SK-N-SH (cell line): ENCODE data around the gene GGTLC1.

Experiments used
- CHD2 ChIP-seq: fragments of 150-350 bp; IDR thresholded peaks from 2 replicates; pipeline ENCODE4 v1.6.1; 2018; ENCODE audit warnings: low read length; ENCODE audit not compliant: partially characterized antibody
- CTCF ChIP-seq: fragments of 200-600 bp; sonication (generic); IDR thresholded peaks from 2 replicates; pipeline ENCODE4 v1.6.1; 2017; ENCODE audit warnings: antibody characterized with exemption, mild to moderate bottlenecking, moderate library complexity
- EZH2phosphoT487 ChIP-seq: fragments of 200-600 bp; sonication (generic); IDR thresholded peaks from 2 replicates; pipeline ENCODE4 v1.6.1; 2017; ENCODE audit warnings: low read depth, mixed run types, mild to moderate bottlenecking, antibody characterized with exemption, moderate library complexity, borderline replicate concordance
- JUND ChIP-seq: IDR thresholded peaks from 2 replicates; pipeline ENCODE4 v1.4.0; 2012
- MAX ChIP-seq: IDR thresholded peaks from 2 replicates; pipeline ENCODE4 v1.4.0; 2012; ENCODE audit warnings: low read depth
- MEF2A ChIP-seq: IDR thresholded peaks from 2 replicates; pipeline ENCODE4 v1.4.0; 2012; ENCODE audit warnings: low read depth, borderline replicate concordance
- POLR2AphosphoS5 ChIP-seq: IDR thresholded peaks from 2 replicates; pipeline ENCODE4 v1.6.1; 2012; ENCODE audit warnings: low read depth, low read length
- RAD21 ChIP-seq: IDR thresholded peaks from 2 replicates; pipeline ENCODE4 v1.6.1; 2012; ENCODE audit warnings: mild to moderate bottlenecking, low read length
- RCOR1 ChIP-seq: fragments of 150-350 bp; IDR thresholded peaks from 2 replicates; pipeline ENCODE4 v1.6.1; 2017; ENCODE audit warnings: antibody characterized with exemption, low read length
- TAF1 ChIP-seq: IDR thresholded peaks from 2 replicates; pipeline ENCODE4 v1.6.1; 2012; ENCODE audit warnings: low read depth, mild to moderate bottlenecking, low read length, moderate library complexity, borderline replicate concordance
- TCF12 ChIP-seq: IDR thresholded peaks from 2 replicates; pipeline ENCODE4 v1.4.0; 2012
- USF2 ChIP-seq: fragments of 150-350 bp; IDR thresholded peaks from 2 replicates; pipeline ENCODE4 v1.6.1; 2017; ENCODE audit warnings: antibody characterized with exemption, low read length, low read depth, borderline replicate concordance

- no peak for TF ChIP-seq CTCF
- TF ChIP-seq MAX, result no peak
- TF ChIP-seq POLR2AphosphoS5, result no peak
- TF ChIP-seq MEF2A, result no peak
- no peak for TF ChIP-seq JUND
- no peak for TF ChIP-seq RAD21
- no peak for TF ChIP-seq TCF12
- TF ChIP-seq RCOR1, result no peak
- no peak for TF ChIP-seq USF2
- TF ChIP-seq EZH2phosphoT487, result no peak
- no peak for TF ChIP-seq TAF1
- no peak for TF ChIP-seq CHD2
Observed at GRCh38 chr20:23966927-23967615, 21.5 kb downstream of the GGTLC1 start.
